A549 (cell line): ENCODE measurements around the gene DECR2. TPM values are rescaled to one million over a fixed set of nuclear protein-coding genes. Genes with fewer than 3 reads are reported as not detected.

Experiments used
- ATAC-seq, 2 experiments: fragments of 200-7000 bp in 1 of 2; fragments of >200 bp in 1 of 2; cut with Nextera tagmentation in 1 of 2; cut with Tn5 transposase in 1 of 2; 3 replicates each; pipeline versions ENCODE4 v1.8.0 to v1.9.1; 2018 to 2020; ENCODE audit warnings: mild to moderate bottlenecking in 1 of 2, moderate library complexity in 1 of 2
- CTCF ChIA-PET: fragments of 300-600 bp; sonication (Branson Sonifier 250); formaldehyde crosslinking; extraction: SDS; loops from one replicate; lab custom pipeline; 2021; ENCODE audit warnings: antibody characterized with exemption, inconsistent platforms; lab: Yijun Ruan, JAX
- POLR2A ChIA-PET: fragments of 350-600 bp; formaldehyde crosslinking; extraction: SDS; loops from one replicate; lab custom pipeline; 2021; ENCODE audit warnings: antibody characterized with exemption, inconsistent platforms; lab: Yijun Ruan, JAX
- DNase-seq, 2 experiments: peaks; one replicate each; pipeline versions ENCODE4 v3.0.0 to v3.0.0-alpha.2; 2011 to 2016; ENCODE audit warnings: low read depth in 1 of 2, low spot score in 1 of 2
- FAIRE-seq: peaks from 2 replicates; lab custom pipeline; 2011; peaks lifted over from hg19 to GRCh38; lab: Jason Lieb, UNC
- H3K27ac ChIP-seq, 2 experiments: fragments of >200 bp; sonication (Bioruptor Twin); formaldehyde crosslinking; 3 replicates each; pipeline ENCODE4 v1.5.1; 2016 to 2017
- H3K4me1 ChIP-seq: fragments of >200 bp; sonication (Bioruptor Twin); formaldehyde crosslinking; 3 replicates; pipeline ENCODE4 v1.6.1; 2016
- H3K4me2 ChIP-seq: fragments of >200 bp; sonication (Bioruptor Twin); formaldehyde crosslinking; 3 replicates; pipeline ENCODE4 v1.6.1; 2016
- H3K4me3 ChIP-seq: fragments of >200 bp; sonication (Bioruptor Twin); formaldehyde crosslinking; 3 replicates; pipeline ENCODE4 v1.5.1; 2016
- H3K9me3 ChIP-seq: fragments of >200 bp; sonication (Bioruptor Twin); formaldehyde crosslinking; 3 replicates; pipeline ENCODE4 v1.6.1; 2016
- ATOH8 ChIP-seq: fragments of 250-450 bp; sonication (Bioruptor Pico); IDR thresholded peaks from 2 replicates; pipeline ENCODE4 v1.5.0; 2020; ENCODE audit warnings: low read depth, mild to moderate bottlenecking, moderate library complexity
- BCL3 ChIP-seq: fragments of >200 bp; sonication (Bioruptor Twin); formaldehyde crosslinking; IDR thresholded peaks from 3 replicates; pipeline ENCODE4 v1.6.1; 2016
- BHLHE40 ChIP-seq: IDR thresholded peaks from 2 replicates; pipeline ENCODE4 v1.6.1; 2012; ENCODE audit warnings: low read depth, low read length, inconsistent platforms
- E2F6 ChIP-seq: IDR thresholded peaks from 2 replicates; pipeline ENCODE4 v1.6.1; 2012; ENCODE audit warnings: low read depth, borderline replicate concordance
- EHF ChIP-seq: fragments of 250-450 bp; sonication (Bioruptor Pico); IDR thresholded peaks from 2 replicates; pipeline ENCODE4 v1.5.0; 2020; ENCODE audit warnings: mild to moderate bottlenecking
- ELK1 ChIP-seq: fragments of 150-350 bp; IDR thresholded peaks from 2 replicates; pipeline ENCODE4 v1.6.1; 2014; ENCODE audit warnings: low read depth, mild to moderate bottlenecking, low read length
- EP300 ChIP-seq, 2 experiments: fragments of >200 bp; sonication (Bioruptor Twin); formaldehyde crosslinking; IDR thresholded peaks; 2 replicates in 1 of 2; 3 replicates in 1 of 2; pipeline ENCODE4 v1.6.1; 2016 to 2017
- FOSL2 ChIP-seq, 2 experiments: fragments of 450-650 bp in 1 of 2; fragments of >200 bp in 1 of 2; sonication (Bioruptor Twin) in 1 of 2; formaldehyde crosslinking; IDR thresholded peaks; 2 replicates each; pipeline versions ENCODE4 v1.5.0 to v1.6.1; 2016 to 2020; ENCODE audit warnings: mild to moderate bottlenecking in 1 of 2, moderate library complexity in 1 of 2
- HDAC2 ChIP-seq: fragments of 200-600 bp; sonication (generic); IDR thresholded peaks from 2 replicates; pipeline ENCODE4 v1.6.1; 2016
- HES2 ChIP-seq: fragments of >200 bp; sonication (Bioruptor Twin); formaldehyde crosslinking; IDR thresholded peaks from 2 replicates; pipeline ENCODE4 v1.6.1; 2016
- HEYL ChIP-seq: fragments of 250-450 bp; sonication (Bioruptor Pico); IDR thresholded peaks from 2 replicates; pipeline ENCODE4 v1.8.0; 2021; ENCODE audit warnings: mild to moderate bottlenecking, moderate library complexity
- HMGXB4 ChIP-seq: fragments of 250-450 bp; sonication (Bioruptor Pico); IDR thresholded peaks from 2 replicates; pipeline ENCODE4 v1.5.0; 2021; ENCODE audit warnings: mild to moderate bottlenecking, moderate library complexity, borderline replicate concordance
- HOXA7 ChIP-seq: fragments of 250-450 bp; sonication (Bioruptor Pico); IDR thresholded peaks from 2 replicates; pipeline ENCODE4 v1.5.0; 2020; ENCODE audit warnings: mild to moderate bottlenecking, moderate library complexity
- KDM1A ChIP-seq: fragments of 200-600 bp; sonication (generic); IDR thresholded peaks from 2 replicates; pipeline ENCODE4 v1.6.1; 2016; ENCODE audit warnings: low read depth, mild to moderate bottlenecking
- KDM5A ChIP-seq: fragments of 200-600 bp; sonication (generic); IDR thresholded peaks from 2 replicates; pipeline ENCODE4 v1.6.1; 2016; ENCODE audit warnings: antibody characterized with exemption, mild to moderate bottlenecking
- MAFK ChIP-seq: fragments of 450-650 bp; IDR thresholded peaks from 2 replicates; pipeline ENCODE4 v1.6.1; 2014; ENCODE audit not compliant: partially characterized antibody
- NPAS2 ChIP-seq: fragments of 250-450 bp; sonication (Bioruptor Pico); IDR thresholded peaks from 2 replicates; pipeline ENCODE4 v1.8.0; 2022; ENCODE audit warnings: mild to moderate bottlenecking, moderate library complexity, borderline replicate concordance
- NR3C1 ChIP-seq: fragments of >200 bp; sonication (Bioruptor Twin); formaldehyde crosslinking; IDR thresholded peaks from 3 replicates; pipeline ENCODE4 v1.6.1; 2017
- RARB ChIP-seq: fragments of 250-450 bp; sonication (Bioruptor Pico); IDR thresholded peaks from 2 replicates; pipeline ENCODE4 v1.8.0; 2021; ENCODE audit warnings: mild to moderate bottlenecking, moderate library complexity
- SMC3 ChIP-seq: fragments of >200 bp; sonication (Bioruptor Twin); formaldehyde crosslinking; IDR thresholded peaks from 3 replicates; pipeline ENCODE4 v1.6.1; 2018; ENCODE audit warnings: inconsistent platforms
- SREBF2 ChIP-seq: fragments of 450-650 bp; IDR thresholded peaks from 2 replicates; pipeline ENCODE4 v1.6.1; 2014; ENCODE audit warnings: mild to moderate bottlenecking, moderate library complexity
- TP53 ChIP-seq: fragments of 250-450 bp; sonication (Bioruptor Pico); IDR thresholded peaks from 2 replicates; pipeline ENCODE4 v1.5.0; 2021; ENCODE audit warnings: mild to moderate bottlenecking, moderate library complexity
- ZFP36 ChIP-seq: fragments of 450-650 bp; IDR thresholded peaks from 2 replicates; pipeline ENCODE4 v1.6.1; 2014; ENCODE audit warnings: borderline replicate concordance; ENCODE audit not compliant: partially characterized antibody
- WGBS: methylation state at CpG from one replicate; pipeline ENCODE4 v1.1.6; 2017; ENCODE audit errors: missing lambda C conversion rate; 5-methylcytosine and 5-hydroxymethylcytosine counted together
- polyA plus RNA-seq, 4 experiments: library from polyadenylated mRNA; depleted of rRNA in 3 of 4; stranded (reverse); fragments of >200 nt; fragmentation: RNase III in 1 of 4; extraction: RNeasy Plus Mini Kit Qiagen cat#74134 plus additional on column Dnase treatment in 1 of 4; gene quantifications; 2 replicates in 3 of 4; 3 replicates in 1 of 4; pipeline ENCODE4 v1.2.3, GENCODE V29; 2011 to 2017

The DECR2 gene
- polyA plus RNA-seq, 2 of the 4 experiments (the other 2 are of a cell fraction) = 15.5 to 34.2 TPM

GRCh38 chr16:367333-367903, 34.3 kb upstream of the DECR2 start:
- H3K4me3 ChIP-seq = no peak overlapping the region
- ChIA-PET POLR2A (no interaction called here), CTCF (interaction anchor here (0.6 to 7.6 kb wide), 7 partner anchors 17 to 302 kb away, joined by 3 to 76 read pairs (median 4); partner anchors contain the start of gene AXIN1)
- H3K4me2 ChIP-seq = no peak overlapping the region
- no peaks in the 10 kb centered on the region for H3K9me3 ChIP-seq
- TF ChIP-seq HEYL (CRISPR knock-in tag) (no peak), KDM1A (no peak), HOXA7 (CRISPR knock-in tag) (no peak), NR3C1 (no peak), MAFK (no peak), SMC3 (no peak), KDM5A (no peak), RARB (no peak), BCL3 (no peak)
- ATAC-seq = no peak
- 90% methylated on average over 15 of the region's 18 CpGs for WGBS
- FAIRE-seq = no peak
- no peak overlapping the region for H3K27ac ChIP-seq
- peaks cover 19% of the 10 kb centered on the region for H3K4me1 ChIP-seq
- no peak for DNase-seq

- DNase-seq = no peak
- POLR2A ChIA-PET = no interaction called here
- Histone ChIP-seq H3K4me2 (no peak overlapping the region), H3K27ac (no peak overlapping the region), H3K4me3 (no peak overlapping the region), H3K4me1 (peaks cover 17% of the 10 kb centered on the region; the same call in 2 of the 3 replicates)
- 95% methylated on average over 24 of the region's 29 CpGs for WGBS
- no peak for FAIRE-seq
- TF ChIP-seq FOSL2 (IDR thresholded peaks at IDR 0.05) (no peak), FOSL2 (CRISPR knock-in tag; IDR thresholded peaks at IDR 0.05) (no peak), EP300 (IDR thresholded peaks at IDR 0.05) (no peak), BCL3 (no peak), KDM5A (no peak), E2F6 (no peak), HDAC2 (no peak), BHLHE40 (no peak), MAFK (no peak), TP53 (CRISPR knock-in tag) (no peak), HEYL (CRISPR knock-in tag) (no peak)
- TF ChIP-seq, all 56 proteins: peak for 0
- ATAC-seq = no peak
- no peaks in the 10 kb centered on the region for H3K9me3 ChIP-seq
- CTCF ChIA-PET = interaction anchor here (1.1 to 7.6 kb wide), 5 partner anchors 18 to 303 kb away, joined by 3 to 76 read pairs (median 6); partner anchors contain the start of gene AXIN1
Measured at GRCh38 chr16:368388-369158, 33.1 kb upstream of the DECR2 start.

- Histone ChIP-seq H3K4me3 (peak overlapping the region; percentile 58; the same call in 2 of the 3 replicates), H3K9me3 (no peaks in the 10 kb centered on the region), H3K27ac (peak overlapping the region in 1 of 2 experiments; percentile 89; a peak in 3 of 6 replicates), H3K4me2 (peak overlapping the region; percentile 72), H3K4me1 (peaks cover 17% of the 10 kb centered on the region; the same call in 2 of the 3 replicates)
- CTCF ChIA-PET = interaction anchor here (0.7 to 1.2 kb wide), 3 partner anchors 13 to 303 kb away, joined by 3 to 6 read pairs (median 3); no protein-coding TSS in a partner anchor
- WGBS = 88% methylated on average over 16 of the region's 20 CpGs
- FAIRE-seq (no peak), ATAC-seq (no peak), DNase-seq (no peak)
- POLR2A ChIA-PET = no interaction called here
- TF ChIP-seq BHLHE40 (no peak), HMGXB4 (CRISPR knock-in tag) (no peak), ATOH8 (CRISPR knock-in tag) (no peak), ZFP36 (no peak), NPAS2 (no peak), SMC3 (no peak), EHF (no peak), HES2 (no peak), ELK1 (no peak), SREBF2 (no peak), MAFK (no peak)
Measured at GRCh38 chr16:369275-369865, 32.3 kb upstream of the DECR2 start.
